Brain microvascular endothelial cell (primary cell): ENCODE measurements around the gene HECTD4.

Source experiments
- DNase-seq: peaks from one replicate; pipeline ENCODE4 v3.0.0-alpha.2; 2020
- H3K27ac ChIP-seq: fragments of 250-450 bp; sonication (Bioruptor Pico); 2 replicates; pipeline ENCODE4 v1.5.1; 2020; ENCODE audit warnings: mild to moderate bottlenecking, moderate library complexity
- H3K27me3 ChIP-seq: fragments of 250-450 bp; sonication (Bioruptor Pico); replicated peaks from 2 replicates; pipeline ENCODE4 v1.5.1; 2020; ENCODE audit warnings: mild to moderate bottlenecking
- H3K36me3 ChIP-seq: fragments of 250-450 bp; sonication (Bioruptor Pico); replicated peaks from 2 replicates; pipeline ENCODE4 v1.5.1; 2020; ENCODE audit warnings: mild to moderate bottlenecking
- H3K4me3 ChIP-seq: 2 replicates; pipeline ENCODE4 v1.5.1; 2011; ENCODE audit warnings: low read depth, mild to moderate bottlenecking, control low read depth, low read length, moderate library complexity
- CTCF ChIP-seq: IDR thresholded peaks from 2 replicates; pipeline ENCODE4 v1.5.1; 2011; ENCODE audit warnings: low read depth, mild to moderate bottlenecking, moderate library complexity, low read length, control low read depth, inconsistent platforms; ENCODE audit errors: missing control alignments
- in situ Hi-C: cut with HindIII; loops from 2 replicates; pipeline ENCODE4 v1.10.0; 2017; ENCODE audit warnings: low sequenced_read_pairs, low pct_ligation_motif_present

HECTD4 gene

GRCh38 chr12:112151766-112152541 is 230.3 kb downstream of the HECTD4 start:
- H3K27ac ChIP-seq, result no peak overlapping the region
- H3K4me3 ChIP-seq, result no peak overlapping the region
- peaks cover 59% of the 10 kb centered on the region for H3K36me3 ChIP-seq

DNA sequence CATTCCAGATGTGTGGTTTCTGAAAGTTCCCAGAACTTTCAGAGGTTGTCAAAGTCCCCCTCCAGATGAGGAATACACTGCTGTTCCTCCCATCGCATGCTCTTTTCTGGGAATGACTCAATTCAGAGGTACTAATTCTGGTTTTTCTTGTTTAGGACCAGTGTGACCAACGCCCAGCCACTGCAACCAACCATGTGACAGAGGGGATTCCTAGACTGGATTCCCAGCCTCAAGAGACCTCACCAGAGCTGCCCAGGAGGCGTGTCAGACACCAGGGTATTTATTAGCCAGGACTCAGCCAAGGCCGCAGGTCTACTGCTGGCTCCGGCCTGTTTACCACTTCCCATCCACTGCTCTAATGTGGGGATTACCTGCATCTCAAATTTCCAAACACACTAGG is 232.6 kb downstream of the HECTD4 start:
- no peak overlapping the region for H3K27ac ChIP-seq
- no peak overlapping the region for H3K4me3 ChIP-seq
- TF ChIP-seq CTCF, result no peak
- in situ Hi-C loops, result no loop called here
- no peak for DNase-seq
- no peaks in the 10 kb centered on the region for H3K27me3 ChIP-seq
- H3K36me3 ChIP-seq, result peaks cover 73% of the 10 kb centered on the region

More at GRCh38 chr12:112151766-112152541, 230.3 kb downstream of the HECTD4 start:
- H3K27me3 ChIP-seq, result no peaks in the 10 kb centered on the region
- no peak for TF ChIP-seq CTCF
- DNase-seq, result no peak
- in situ Hi-C loops, result no loop called here

- in situ Hi-C loops, result no loop called here
- no peak overlapping the region for H3K4me3 ChIP-seq
- H3K36me3 ChIP-seq, result peaks cover 80% of the 10 kb centered on the region
- peak overlapping the region; percentile 39 for H3K27ac ChIP-seq
- TF ChIP-seq CTCF, result no peak
- peak; percentile 84 for DNase-seq
- no peaks in the 10 kb centered on the region for H3K27me3 ChIP-seq
These were observed 234.2 kb downstream of the HECTD4 start for GRCh38 chr12:112148031-112148513.

DNA sequence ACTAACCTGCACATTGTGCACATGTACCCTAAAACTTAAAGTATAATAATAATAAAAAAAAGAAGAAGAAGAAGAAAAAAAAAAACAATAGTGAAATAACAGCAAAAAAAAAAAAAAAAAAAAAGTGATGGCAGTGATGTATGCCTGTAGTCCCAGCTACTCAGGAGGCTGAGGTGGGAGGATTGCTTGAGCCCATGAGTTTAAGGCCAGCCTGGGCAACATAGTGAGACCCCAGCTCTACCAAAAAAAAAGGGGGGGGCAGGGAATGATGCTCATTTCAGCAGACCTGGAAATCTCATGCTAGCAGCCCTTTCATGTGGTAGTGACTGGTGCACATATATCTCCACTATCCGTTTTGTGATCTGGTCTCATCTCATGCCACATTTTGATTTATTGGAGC is 236.1 kb downstream of the HECTD4 start:
- TF ChIP-seq CTCF, result no peak
- no peak overlapping the region for H3K4me3 ChIP-seq
- DNase-seq, result no peak
- H3K27me3 ChIP-seq, result no peaks in the 10 kb centered on the region
- in situ Hi-C loops, result no loop called here
- peaks cover 77% of the 10 kb centered on the region for H3K36me3 ChIP-seq
- no peak overlapping the region for H3K27ac ChIP-seq

DNA sequence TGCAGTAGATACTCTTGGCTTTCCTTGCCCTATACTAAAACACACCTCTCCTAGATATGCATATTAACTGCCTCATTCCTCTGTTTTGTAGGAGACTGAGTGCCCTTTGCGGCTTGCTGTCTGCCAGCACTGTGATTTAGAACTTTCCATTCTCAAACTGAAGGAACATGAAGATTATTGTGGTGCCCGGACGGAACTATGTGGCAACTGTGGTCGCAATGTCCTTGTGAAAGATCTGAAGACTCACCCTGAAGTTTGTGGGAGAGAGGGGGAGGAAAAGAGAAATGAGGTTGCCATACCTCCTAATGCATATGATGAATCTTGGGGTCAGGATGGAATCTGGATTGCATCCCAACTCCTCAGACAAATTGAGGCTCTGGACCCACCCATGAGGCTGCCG is 241.5 kb downstream of the HECTD4 start:
- Histone ChIP-seq H3K4me3 (no peak overlapping the region), H3K27ac (no peak overlapping the region), H3K27me3 (no peaks in the 10 kb centered on the region), H3K36me3 (peaks cover 79% of the 10 kb centered on the region)
- TF ChIP-seq CTCF, result no peak
- in situ Hi-C loops, result no loop called here
- no peak for DNase-seq
